PC-3 (cell line): ENCODE results near the gene NPR1. TPM values are rescaled to one million over a fixed set of nuclear protein-coding genes. Genes with fewer than 3 reads are reported as not detected.
"Not testable (repeated sequence)": the region's sequence is repeated elsewhere in the genome, so short reads cannot be mapped to it uniquely, and the experiment has no call there.

Experiments
- ATAC-seq: fragments of 200-7000 bp; cut with Tn5 transposase; 2 replicates; pipeline ENCODE4 v1.9.1; 2020; ENCODE audit warnings: mild to moderate bottlenecking, moderate library complexity
- BruUV-seq: library from RNA; stranded (reverse); fragments of 400-500 nt; replicated peaks from 2 replicates; lab custom pipeline; 2021; lab: Mats Ljungman, UMichigan
- CTCF ChIA-PET: fragments of 300-600 bp; sonication (Branson Sonifier 250); formaldehyde crosslinking; loops from one replicate; lab custom pipeline; 2022; ENCODE audit warnings: antibody characterized with exemption; lab: Charles Lee
- POLR2A ChIA-PET: fragments of 300-600 bp; sonication (Branson Sonifier 250); formaldehyde crosslinking; loops from one replicate; lab custom pipeline; 2022; ENCODE audit warnings: antibody characterized with exemption; ENCODE audit not compliant: unreplicated experiment; lab: Charles Lee
- DNase-seq: peaks from one replicate; pipeline ENCODE4 v3.0.0-alpha.2; 2015
- H2AFZ ChIP-seq: fragments of 300-600 bp; sonication (generic); 2 replicates; pipeline ENCODE4 v1.6.0; 2016; ENCODE audit warnings: antibody characterized with exemption, low read length
- H3F3A ChIP-seq: fragments of 300-600 bp; sonication (generic); one replicate; pipeline ENCODE4 v1.6.0; 2017; ENCODE audit warnings: antibody characterized with exemption, low read length, control low read depth, mild to moderate bottlenecking; ENCODE audit not compliant: unreplicated experiment
- H3K27ac ChIP-seq: fragments of 300-600 bp; sonication (generic); 2 replicates; pipeline ENCODE4 v1.5.1; 2016; ENCODE audit warnings: mild to moderate bottlenecking, low read length
- H3K27me3 ChIP-seq: fragments of 300-600 bp; sonication (generic); 2 replicates; pipeline ENCODE4 v1.6.1; 2016; ENCODE audit warnings: low read length, mixed read lengths
- H3K36me3 ChIP-seq: fragments of 300-600 bp; sonication (generic); 2 replicates; pipeline ENCODE4 v1.6.1; 2016; ENCODE audit warnings: low read depth, mixed run types, low read length, mixed read lengths
- H3K4me1 ChIP-seq: fragments of 300-600 bp; sonication (generic); 2 replicates; pipeline ENCODE4 v1.5.1; 2016; ENCODE audit warnings: low read length; ENCODE audit not compliant: insufficient read depth
- H3K4me2 ChIP-seq: fragments of 300-600 bp; sonication (generic); 2 replicates; pipeline ENCODE4 v1.6.0; 2016; ENCODE audit warnings: low read length
- H3K4me3 ChIP-seq: fragments of 300-600 bp; sonication (generic); 2 replicates; pipeline ENCODE4 v1.5.1; 2016; ENCODE audit warnings: mild to moderate bottlenecking, low read length, mixed read lengths
- H3K79me2 ChIP-seq: fragments of 300-600 bp; sonication (generic); 2 replicates; pipeline ENCODE4 v1.6.1; 2017; ENCODE audit warnings: low read length, mixed read lengths
- H3K9ac ChIP-seq: fragments of 300-600 bp; sonication (generic); 2 replicates; pipeline ENCODE4 v1.6.0; 2016; ENCODE audit warnings: mild to moderate bottlenecking, low read length
- H3K9me2 ChIP-seq: fragments of 300-600 bp; sonication (generic); replicated peaks from 2 replicates; pipeline ENCODE4 v1.6.1; 2016; ENCODE audit warnings: mixed run types, low read length, mixed read lengths
- H3K9me3 ChIP-seq: fragments of 300-600 bp; sonication (generic); 2 replicates; pipeline ENCODE4 v1.6.1; 2016; ENCODE audit warnings: low read length, mixed read lengths
- H4K20me1 ChIP-seq: fragments of 300-600 bp; sonication (generic); 2 replicates; pipeline ENCODE4 v1.6.1; 2016; ENCODE audit warnings: low read length, mixed read lengths
- EZH2 ChIP-seq: fragments of 300-600 bp; sonication (generic); IDR thresholded peaks from one replicate; pipeline ENCODE4 v1.6.1; 2017; ENCODE audit warnings: antibody characterized with exemption, mild to moderate bottlenecking, low read length; ENCODE audit not compliant: unreplicated experiment
- EZH2phosphoT487 ChIP-seq: fragments of 300-600 bp; sonication (generic); IDR thresholded peaks from 2 replicates; pipeline ENCODE4 v1.6.1; 2018; ENCODE audit warnings: mild to moderate bottlenecking, antibody characterized with exemption, low read length, borderline replicate concordance
- intact Hi-C: fragments of 100-400 bp; cut with micrococcal nuclease; formaldehyde crosslinking; loops from 2 replicates; pipeline ENCODE4 v1.9.0; 2023
- total RNA-seq: library from RNA; depleted of rRNA; stranded (reverse); fragments of >200 nt; gene quantifications from 2 replicates; pipeline ENCODE4 v1.2.3, GENCODE V29; 2014
- TF ChIP-seq, protein P1 (sequence below): fragments of 300-600 bp; sonication (generic); conservative IDR thresholded peaks from 2 replicates; pipeline ENCODE4 v1.5.1; 2017; ENCODE audit warnings: antibody characterized with exemption, low read depth, mild to moderate bottlenecking, low read length

NPR1 gene
- total RNA-seq, 1 experiment from 2014 or later: 0.84 TPM

DNA sequence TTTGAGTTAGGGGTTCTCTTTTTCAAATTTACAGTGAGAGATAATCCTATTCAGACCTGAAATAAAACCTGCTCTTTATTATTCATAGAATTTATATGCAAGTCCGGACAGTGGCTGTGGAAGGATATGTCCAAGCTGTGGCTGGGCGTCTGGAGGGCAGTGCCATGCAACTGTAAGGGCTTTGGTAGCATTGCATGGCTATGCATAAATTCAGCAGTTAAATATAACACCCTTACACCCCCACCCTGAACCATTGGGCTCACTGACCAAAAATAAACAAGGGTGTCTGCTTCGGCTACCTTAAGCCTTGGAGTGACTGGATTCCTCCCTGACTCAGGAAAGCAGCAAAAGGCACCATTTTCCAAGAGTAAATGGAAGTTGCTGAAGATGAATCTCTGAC, 39.2 kb upstream of the NPR1 start:
- POLR2A ChIA-PET: no interaction called here
- H3K9me2 ChIP-seq: no peaks in the 10 kb centered on the region

DNA sequence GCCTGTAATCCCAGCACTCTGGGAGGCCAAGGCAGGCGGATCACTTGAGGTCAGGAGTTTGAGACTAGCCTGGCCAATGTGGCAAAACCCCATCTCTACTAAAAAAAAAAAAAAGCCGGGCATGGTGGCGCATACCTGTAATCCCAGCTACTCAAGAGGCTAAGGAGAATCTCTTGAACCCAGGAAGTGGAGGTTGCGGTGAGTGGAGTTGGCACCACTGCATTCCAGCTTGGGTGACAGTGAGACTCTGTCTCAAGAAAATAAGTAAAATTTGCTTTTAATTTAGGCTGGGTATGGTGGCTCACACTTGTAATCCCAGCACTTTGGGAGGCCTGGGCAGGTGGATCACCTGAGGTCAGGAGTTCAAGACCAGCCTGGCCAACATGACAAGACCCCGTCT, 38.3 kb upstream of the NPR1 start:
- intact Hi-C loops, H3K27ac ChIP-seq, BruUV-seq, H3K9me3 ChIP-seq, H3K9ac ChIP-seq, ATAC-seq, H3K4me2 ChIP-seq, H2AFZ ChIP-seq, H3K4me3 ChIP-seq, CTCF ChIA-PET, DNase-seq, H3K27me3 ChIP-seq, H3K9me2 ChIP-seq: not testable (repeated sequence)
- peaks cover 88% of the 10 kb centered on the region for H3K36me3 ChIP-seq
- H3K4me1 ChIP-seq: peaks cover 10% of the 10 kb centered on the region
- H4K20me1 ChIP-seq: peaks cover 22% of the 10 kb centered on the region; the same call in 1 of the 2 replicates
- H3K79me2 ChIP-seq: peaks cover 93% of the 10 kb centered on the region
- H3F3A ChIP-seq: peaks cover 10% of the 10 kb centered on the region
- POLR2A ChIA-PET: interaction anchor here (0.7 kb wide), 1 partner anchor 24 kb away, joined by 3 read pairs; the partner anchor contains the start of gene S100A14

More for the DNA sequence above, 39.2 kb upstream of the NPR1 start:
- H3K4me1 ChIP-seq: peaks cover 10% of the 10 kb centered on the region
- no peak overlapping the region for H3K9ac ChIP-seq
- peaks cover 22% of the 10 kb centered on the region; the same call in 1 of the 2 replicates for H4K20me1 ChIP-seq
- H3K79me2 ChIP-seq: peaks cover 99% of the 10 kb centered on the region
- no peak overlapping the region for H3K4me3 ChIP-seq
- CTCF ChIA-PET: no interaction called here
- peaks cover 79% of the 10 kb centered on the region for H3K36me3 ChIP-seq
- no peaks in the 10 kb centered on the region for H3K9me3 ChIP-seq
- intact Hi-C loops: no loop called here
- DNase-seq: no peak
- peaks cover 9% of the 10 kb centered on the region for H3F3A ChIP-seq
- H2AFZ ChIP-seq: no peak overlapping the region
- H3K27ac ChIP-seq: no peak overlapping the region
- H3K4me2 ChIP-seq: no peak overlapping the region
- BruUV-seq: no TSS peak
- no peak for ATAC-seq
- TF ChIP-seq EZH2phosphoT487 (no peak), EZH2 (no peak)
- TF ChIP-seq, protein P1, sequence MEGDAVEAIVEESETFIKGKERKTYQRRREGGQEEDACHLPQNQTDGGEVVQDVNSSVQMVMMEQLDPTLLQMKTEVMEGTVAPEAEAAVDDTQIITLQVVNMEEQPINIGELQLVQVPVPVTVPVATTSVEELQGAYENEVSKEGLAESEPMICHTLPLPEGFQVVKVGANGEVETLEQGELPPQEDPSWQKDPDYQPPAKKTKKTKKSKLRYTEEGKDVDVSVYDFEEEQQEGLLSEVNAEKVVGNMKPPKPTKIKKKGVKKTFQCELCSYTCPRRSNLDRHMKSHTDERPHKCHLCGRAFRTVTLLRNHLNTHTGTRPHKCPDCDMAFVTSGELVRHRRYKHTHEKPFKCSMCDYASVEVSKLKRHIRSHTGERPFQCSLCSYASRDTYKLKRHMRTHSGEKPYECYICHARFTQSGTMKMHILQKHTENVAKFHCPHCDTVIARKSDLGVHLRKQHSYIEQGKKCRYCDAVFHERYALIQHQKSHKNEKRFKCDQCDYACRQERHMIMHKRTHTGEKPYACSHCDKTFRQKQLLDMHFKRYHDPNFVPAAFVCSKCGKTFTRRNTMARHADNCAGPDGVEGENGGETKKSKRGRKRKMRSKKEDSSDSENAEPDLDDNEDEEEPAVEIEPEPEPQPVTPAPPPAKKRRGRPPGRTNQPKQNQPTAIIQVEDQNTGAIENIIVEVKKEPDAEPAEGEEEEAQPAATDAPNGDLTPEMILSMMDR: no peak
- no peaks in the 10 kb centered on the region for H3K27me3 ChIP-seq

DNA sequence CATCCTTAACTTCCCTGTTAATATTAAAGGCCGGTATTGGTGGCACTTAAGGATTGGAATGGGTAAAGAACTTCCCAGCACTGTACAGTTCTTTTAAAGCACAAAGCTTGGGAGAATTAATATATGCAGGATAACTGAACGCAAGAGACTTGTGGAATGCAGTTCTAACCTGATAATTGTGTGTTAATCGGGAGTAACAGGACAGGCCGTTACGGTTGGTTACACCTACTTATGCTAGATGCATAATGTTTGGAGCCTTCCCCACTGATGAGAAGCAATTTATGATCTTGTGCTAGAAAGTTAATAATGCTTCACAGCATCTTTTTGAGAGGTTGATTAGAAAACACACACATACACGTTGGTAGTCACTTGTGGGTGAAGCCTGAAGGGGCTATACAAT, 37.6 kb upstream of the NPR1 start:
- TF ChIP-seq EZH2phosphoT487 (no peak), EZH2 (no peak)
- TF ChIP-seq, protein P1: no peak
- no peak overlapping the region for H3K27ac ChIP-seq
- peaks cover 17% of the 10 kb centered on the region for H3F3A ChIP-seq
- ChIA-PET CTCF (no interaction called here), POLR2A (no interaction called here)
- H3K9me2 ChIP-seq: no peaks in the 10 kb centered on the region
- H3K4me1 ChIP-seq: peaks cover 7% of the 10 kb centered on the region
- no peaks in the 10 kb centered on the region for H3K9me3 ChIP-seq
- H3K9ac ChIP-seq: no peak overlapping the region
- DNase-seq (no peak), ATAC-seq (no peak)
- peaks cover 21% of the 10 kb centered on the region; the same call in 1 of the 2 replicates for H4K20me1 ChIP-seq
- intact Hi-C loops: no loop called here
- H2AFZ ChIP-seq: no peak overlapping the region
- H3K36me3 ChIP-seq: peaks cover 94% of the 10 kb centered on the region
- H3K4me3 ChIP-seq: no peak overlapping the region
- no peak overlapping the region for H3K4me2 ChIP-seq
- H3K79me2 ChIP-seq: peaks cover 86% of the 10 kb centered on the region
- H3K27me3 ChIP-seq: no peaks in the 10 kb centered on the region
- BruUV-seq: no TSS peak
